ENCODE results near the gene SERPINI2. TPM values are rescaled to one million over a fixed set of nuclear protein-coding genes. Genes with fewer than 3 reads are reported as not detected.
"Not testable (repeated sequence)": the region's sequence is repeated elsewhere in the genome, so short reads cannot be mapped to it uniquely, and the experiment has no call there.

Gene SERPINI2
- total RNA-seq, 2 donors from 2014 or later, result 0.71 to 1.1 TPM

GRCh38 chr3:167453815-167454214 lies 20.0 kb downstream of the SERPINI2 start:
- intact Hi-C loops (cut with DNase I), result no loop called here
- no peak for DNase-seq
- ATAC-seq, result no peak

GRCh38 chr3:167451282-167451681 lies 22.6 kb downstream of the SERPINI2 start:
- ATAC-seq, result no peak
- intact Hi-C loops (cut with DNase I), result no loop called here
- no peak for DNase-seq

GRCh38 chr3:167450675-167451074 lies 23.2 kb downstream of the SERPINI2 start:
- no peak for ATAC-seq
- no peak for DNase-seq
- intact Hi-C loops (cut with DNase I), result no loop called here

- ATAC-seq (no peak), DNase-seq (no peak)
- intact Hi-C loops (cut with DNase I), result no loop called here
These were observed 23.6 kb downstream of the SERPINI2 start for GRCh38 chr3:167450195-167450594.

GRCh38 chr3:167445491-167445890 lies 28.4 kb downstream of the SERPINI2 start:
- ATAC-seq (no peak), DNase-seq (no peak)
- intact Hi-C loops (cut with DNase I), result no loop called here

GRCh38 chr3:167441256-167441655 lies 32.6 kb downstream of the SERPINI2 start:
- DNase-seq, result no peak
- intact Hi-C loops (cut with DNase I), result no loop called here
- no peak for ATAC-seq

- ATAC-seq (no peak), DNase-seq (no peak)
- intact Hi-C loops (cut with DNase I), result no loop called here
These were observed 36.3 kb downstream of the SERPINI2 start for GRCh38 chr3:167437428-167438139.

- ATAC-seq; intact Hi-C loops (cut with DNase I): not testable (repeated sequence)
These were observed 46.9 kb downstream of the SERPINI2 start for GRCh38 chr3:167426962-167427361.

GRCh38 chr3:167422396-167422795 lies 51.4 kb downstream of the SERPINI2 start:
- ATAC-seq; intact Hi-C loops (cut with DNase I); DNase-seq: not testable (repeated sequence)

More at GRCh38 chr3:167426962-167427361, 46.9 kb downstream of the SERPINI2 start:
- not testable (repeated sequence) for DNase-seq

- DNase-seq, result no peak
- no peak for ATAC-seq
- intact Hi-C loops (cut with DNase I), result loop anchor here (2.0 to 5.0 kb wide), 3 partner anchors 275 to 473 kb away; no protein-coding TSS in a partner anchor
These were observed 64.2 kb downstream of the SERPINI2 start for GRCh38 chr3:167409611-167410010.

- intact Hi-C loops (cut with DNase I), result loop anchor here (5.0 kb wide), 2 partner anchors 280 to 475 kb away; no protein-coding TSS in a partner anchor
- ATAC-seq (peak; percentile 81 to 90), DNase-seq (peak; percentile 25)
These were observed 66.9 kb downstream of the SERPINI2 start for GRCh38 chr3:167406876-167407492.

- intact Hi-C loops (cut with DNase I), result no loop called here
- ATAC-seq (no peak), DNase-seq (no peak)
These were observed 76.0 kb downstream of the SERPINI2 start for GRCh38 chr3:167397826-167398225.

- ATAC-seq, result no peak
- intact Hi-C loops (cut with DNase I), result no loop called here
These were observed 77.8 kb downstream of the SERPINI2 start for GRCh38 chr3:167396075-167396474.

GRCh38 chr3:167394003-167394402 lies 79.8 kb downstream of the SERPINI2 start:
- intact Hi-C loops (cut with DNase I), result no loop called here
- no peak for ATAC-seq
- DNase-seq, result no peak

More at GRCh38 chr3:167396075-167396474, 77.8 kb downstream of the SERPINI2 start:
- no peak for DNase-seq

Other genes with a start within 250 kb of the SERPINI2 start
- not detected for gene ZBBX, start 93.7 kb downstream of the SERPINI2 start, total RNA-seq
- 1 to 10 TPM; 7.5 to 7.9 TPM for gene WDR49, start 179.9 kb upstream of the SERPINI2 start, total RNA-seq

Data from left cardiac atrium (tissue), 4 donors.